NCI-H2029 (cell line): ENCODE results near the gene RABEP2.
A peak's percentile ranks its signal among the peaks of the same experiment; 100 is the strongest.
"Not testable (repeated sequence)": the region's sequence is repeated elsewhere in the genome, so short reads cannot be mapped to it uniquely, and the experiment has no call there.

Experiments
- DNase-seq: peaks from one replicate; lab custom pipeline; 2025; lab: John Stamatoyannopoulos, UW

Gene RABEP2, protein sequence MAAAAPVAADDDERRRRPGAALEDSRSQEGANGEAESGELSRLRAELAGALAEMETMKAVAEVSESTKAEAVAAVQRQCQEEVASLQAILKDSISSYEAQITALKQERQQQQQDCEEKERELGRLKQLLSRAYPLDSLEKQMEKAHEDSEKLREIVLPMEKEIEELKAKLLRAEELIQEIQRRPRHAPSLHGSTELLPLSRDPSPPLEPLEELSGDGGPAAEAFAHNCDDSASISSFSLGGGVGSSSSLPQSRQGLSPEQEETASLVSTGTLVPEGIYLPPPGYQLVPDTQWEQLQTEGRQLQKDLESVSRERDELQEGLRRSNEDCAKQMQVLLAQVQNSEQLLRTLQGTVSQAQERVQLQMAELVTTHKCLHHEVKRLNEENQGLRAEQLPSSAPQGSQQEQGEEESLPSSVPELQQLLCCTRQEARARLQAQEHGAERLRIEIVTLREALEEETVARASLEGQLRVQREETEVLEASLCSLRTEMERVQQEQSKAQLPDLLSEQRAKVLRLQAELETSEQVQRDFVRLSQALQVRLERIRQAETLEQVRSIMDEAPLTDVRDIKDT

DNA sequence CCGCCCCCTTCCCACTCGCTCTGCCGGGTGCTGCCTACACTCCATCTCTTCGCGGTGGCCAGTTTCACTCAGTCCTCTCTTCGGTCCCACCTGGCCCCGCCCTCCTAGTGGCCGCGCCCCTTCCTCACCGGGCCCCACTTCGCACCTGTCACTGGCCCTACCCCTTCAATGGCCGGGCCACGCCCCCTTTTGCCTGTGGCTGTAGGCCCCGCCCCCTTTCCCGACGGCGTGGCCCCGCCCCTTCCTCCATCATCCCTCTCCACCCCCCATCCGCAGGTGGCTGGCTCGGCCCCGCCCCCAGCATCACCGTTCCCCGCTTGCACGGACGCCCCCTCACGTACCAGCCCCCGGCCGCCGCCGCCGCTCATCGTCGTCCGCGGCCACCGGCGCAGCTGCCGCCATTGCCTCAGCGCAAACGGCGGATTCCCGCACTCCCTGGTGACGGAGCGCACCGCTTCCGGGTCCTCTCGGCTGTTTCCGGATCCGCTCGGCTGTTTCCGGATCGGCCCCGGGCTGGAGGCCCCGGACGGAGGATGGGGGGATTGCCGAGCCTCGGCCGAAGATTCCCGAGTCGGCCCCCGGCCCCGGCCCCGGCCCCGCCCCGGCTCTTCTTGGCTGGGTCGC is at the start of gene RABEP2:
Gene RABEP2 (minus strand): TSS at position 477 of the 624 bp plus-strand sequence. CDS start 75 bp downstream, at position 402.
- DNase-seq = peak; percentile 94

DNA sequence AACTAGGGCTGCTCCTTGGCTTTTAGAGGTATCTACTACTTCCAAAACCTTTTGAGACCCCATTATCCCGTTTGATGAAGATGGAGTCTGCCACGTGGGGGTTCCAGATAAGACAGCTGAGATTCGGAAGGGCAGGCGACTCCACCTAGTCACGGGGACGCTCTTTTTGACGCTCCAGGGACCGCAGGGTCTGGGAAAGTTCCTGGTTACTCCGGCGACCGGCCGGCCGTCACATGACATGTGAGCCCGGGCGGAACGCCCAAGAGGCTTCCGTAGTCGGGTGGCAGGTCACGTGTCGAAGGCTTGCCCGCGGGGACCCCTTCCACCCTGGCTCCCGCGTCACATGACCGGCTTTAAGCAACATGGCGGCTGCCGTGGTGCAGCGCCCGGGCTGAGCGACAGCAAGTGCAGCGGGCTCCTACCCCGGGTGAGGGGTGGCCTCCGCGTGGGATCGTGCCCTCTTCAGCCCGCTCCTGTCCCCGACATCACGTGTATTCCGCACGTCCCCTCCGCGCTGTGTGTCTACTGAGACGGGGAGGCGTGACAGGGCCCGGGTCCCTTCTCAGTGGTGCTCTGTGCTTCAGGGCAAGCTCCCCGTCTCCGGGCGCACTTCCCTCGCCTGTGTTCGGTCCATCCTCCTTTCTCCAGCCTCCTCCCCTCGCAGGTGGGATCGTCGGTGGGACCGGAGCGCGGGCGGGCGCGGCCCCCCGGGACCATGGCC is 49.6 kb upstream of the RABEP2 start, which contains the start of gene SPNS1:
Gene SPNS1 (plus strand): TSS at position 342 of the 721 bp plus-strand sequence. CDS start 374 bp downstream, at position 716.
- peak; percentile 91 for DNase-seq

DNA sequence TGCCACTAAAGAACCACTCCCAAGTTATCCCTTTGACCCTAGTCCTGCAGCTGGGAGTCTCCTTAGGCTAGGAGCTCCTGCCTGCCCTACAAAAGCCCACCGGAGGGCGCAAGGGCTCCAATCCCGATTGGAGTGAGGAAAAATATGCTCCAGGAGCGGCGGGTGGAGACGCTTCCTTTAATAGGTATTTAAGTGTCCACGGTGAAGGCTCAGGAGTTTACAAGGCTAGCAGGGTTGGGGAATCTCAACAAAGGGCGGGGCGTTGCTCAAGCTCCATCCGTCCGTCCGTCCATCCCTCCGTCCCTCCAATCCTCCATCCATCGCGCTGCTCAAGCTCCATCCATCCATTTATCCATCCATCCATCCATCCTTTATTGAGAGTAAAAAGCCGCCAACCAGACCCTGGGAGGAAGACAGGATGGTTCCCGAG is 49.0 kb upstream of the RABEP2 start:
- peak; percentile 12 for DNase-seq

DNA sequence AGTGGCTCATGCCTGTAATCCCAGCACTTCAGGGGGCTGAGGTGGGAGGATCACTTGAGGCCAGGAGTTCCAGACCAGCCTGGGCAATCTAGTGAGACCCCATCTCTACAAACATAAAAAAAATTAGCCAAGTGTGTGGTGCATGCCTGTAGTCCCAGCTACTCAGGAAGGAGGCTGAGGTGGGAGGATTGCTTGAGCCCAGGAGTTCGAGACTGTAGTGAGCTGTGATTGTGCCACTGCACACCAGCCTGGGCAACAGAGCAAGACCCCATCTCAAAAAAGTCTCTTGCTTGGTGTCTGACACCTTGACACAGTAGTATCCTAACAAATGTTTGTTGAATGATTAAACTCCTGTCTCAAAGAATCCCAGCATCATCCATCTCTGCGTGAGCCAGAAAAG is 44.7 kb upstream of the RABEP2 start:
- not testable (repeated sequence) for DNase-seq

DNA sequence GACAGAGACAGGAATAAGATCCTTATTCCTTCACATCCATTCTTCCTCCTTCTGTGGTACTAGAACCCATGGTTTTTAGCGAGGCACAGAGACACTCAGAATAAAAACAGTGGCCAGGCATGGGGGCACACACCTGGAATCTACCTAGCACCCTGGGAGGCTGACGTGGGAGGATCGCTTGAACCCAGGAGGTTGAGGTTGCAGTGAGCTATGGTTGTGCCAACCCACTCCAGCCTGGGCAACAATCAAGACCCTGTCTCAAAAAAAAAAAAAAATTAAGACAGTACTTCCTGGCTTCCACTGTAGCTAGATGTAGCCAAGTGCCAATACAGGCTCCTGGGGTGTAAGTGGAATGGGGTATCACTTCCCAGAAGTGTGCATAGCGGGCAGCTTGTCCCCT is 42.1 kb upstream of the RABEP2 start:
- DNase-seq = no peak

DNA sequence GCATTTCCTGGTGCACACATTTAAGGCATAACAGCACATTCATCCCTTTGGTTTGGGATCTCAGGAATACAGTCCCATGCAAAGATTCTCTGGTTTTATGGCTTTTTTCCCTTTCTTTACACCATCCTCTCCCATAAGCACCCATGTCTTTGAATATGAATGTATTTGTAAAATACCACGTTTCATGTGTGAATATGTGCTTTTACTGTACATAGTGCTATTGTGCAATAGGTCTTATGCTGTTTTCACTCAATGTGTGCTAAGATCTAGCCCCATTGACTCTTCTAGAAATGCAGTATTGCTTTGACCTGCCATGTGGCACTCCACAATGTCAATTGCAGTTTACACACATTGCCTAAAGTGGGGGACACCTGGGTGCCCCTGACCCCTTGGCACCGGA is 39.5 kb upstream of the RABEP2 start:
- no peak for DNase-seq

DNA sequence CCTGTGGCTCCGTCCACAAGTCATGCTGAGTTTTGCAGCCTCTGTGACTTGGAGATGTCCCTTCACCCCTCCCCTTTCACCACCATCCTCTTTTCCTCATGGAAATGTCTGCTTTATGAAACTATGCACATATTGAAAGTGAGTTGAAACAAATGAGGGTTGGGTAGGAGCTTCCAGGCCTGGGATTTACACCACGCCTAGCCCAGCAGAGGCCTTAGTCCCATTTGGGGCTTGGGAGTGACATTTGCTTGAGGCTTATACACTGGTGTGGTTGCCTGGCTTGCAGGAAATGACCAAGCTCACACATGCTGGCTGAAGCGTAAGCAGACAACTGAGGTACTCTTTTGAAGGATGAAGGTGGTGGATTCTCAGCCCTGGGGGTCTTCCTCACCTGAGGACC is 39.0 kb upstream of the RABEP2 start:
- no peak for DNase-seq

DNA sequence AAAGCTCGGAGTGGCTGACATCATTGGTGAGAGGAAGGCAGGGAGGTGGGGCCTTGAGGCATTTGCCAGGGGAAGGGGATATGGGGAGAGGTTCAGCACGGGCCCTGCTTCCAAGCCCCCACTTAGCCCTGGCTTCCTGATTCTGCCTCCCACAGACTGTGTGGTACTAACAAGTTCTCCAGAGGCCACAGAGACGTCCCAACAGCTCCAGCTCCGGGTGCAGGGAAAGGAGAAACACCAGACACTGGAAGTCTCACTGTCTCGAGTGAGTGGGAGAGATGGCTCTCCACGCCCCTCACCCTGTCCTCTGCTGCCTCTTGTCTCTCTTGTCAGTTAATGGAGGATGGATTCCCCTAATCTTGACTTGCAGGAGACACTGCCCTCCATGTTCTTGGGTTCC is 33.8 kb upstream of the RABEP2 start:
- no peak for DNase-seq

DNA sequence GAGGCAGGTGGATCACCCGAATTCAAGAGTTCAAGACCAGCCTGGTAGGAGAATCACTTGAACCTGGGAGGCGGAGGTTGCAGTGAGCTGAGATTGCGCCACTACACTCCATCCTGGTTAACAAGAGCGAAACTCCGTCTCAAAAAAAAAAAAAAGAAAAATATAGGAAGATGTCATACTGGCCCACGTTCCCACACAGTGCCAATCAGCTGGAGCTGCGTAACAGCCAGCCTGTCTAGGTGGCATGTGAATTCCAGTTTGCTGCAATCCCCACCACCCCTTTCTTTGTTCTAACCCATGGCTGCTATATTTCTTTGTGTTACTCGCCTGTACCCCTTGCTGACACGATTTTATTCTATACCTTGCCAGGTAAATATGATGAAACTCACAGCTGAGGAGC is 33.2 kb upstream of the RABEP2 start:
- no peak for DNase-seq

DNA sequence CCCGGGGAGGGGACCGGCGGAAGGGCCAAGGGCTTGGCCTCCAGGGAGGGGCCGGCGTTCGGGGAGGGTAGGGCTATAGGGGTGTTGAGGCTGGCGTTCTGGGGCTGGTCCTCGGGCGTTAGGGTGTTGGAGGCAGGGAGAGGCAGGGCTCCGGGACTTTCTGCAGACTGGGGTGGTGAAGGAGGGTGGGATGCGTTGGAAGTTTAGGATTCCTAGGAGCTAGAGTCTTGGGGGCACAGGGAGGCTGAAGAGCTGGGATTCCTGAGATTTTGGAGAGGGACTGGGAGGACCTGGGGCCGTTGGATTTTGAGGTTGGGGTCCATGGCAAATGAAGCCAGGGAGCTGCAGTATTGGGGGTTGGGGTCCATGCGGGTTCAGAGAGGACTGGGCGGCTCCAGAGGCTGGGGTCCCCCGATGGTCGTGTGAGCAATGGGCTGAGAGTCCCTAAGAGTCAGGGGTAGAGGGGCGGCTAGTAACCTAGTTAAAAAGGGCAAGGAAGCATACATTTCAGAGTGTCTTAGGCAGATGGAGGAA is 26.4 kb upstream of the RABEP2 start:
- no peak for DNase-seq

DNA sequence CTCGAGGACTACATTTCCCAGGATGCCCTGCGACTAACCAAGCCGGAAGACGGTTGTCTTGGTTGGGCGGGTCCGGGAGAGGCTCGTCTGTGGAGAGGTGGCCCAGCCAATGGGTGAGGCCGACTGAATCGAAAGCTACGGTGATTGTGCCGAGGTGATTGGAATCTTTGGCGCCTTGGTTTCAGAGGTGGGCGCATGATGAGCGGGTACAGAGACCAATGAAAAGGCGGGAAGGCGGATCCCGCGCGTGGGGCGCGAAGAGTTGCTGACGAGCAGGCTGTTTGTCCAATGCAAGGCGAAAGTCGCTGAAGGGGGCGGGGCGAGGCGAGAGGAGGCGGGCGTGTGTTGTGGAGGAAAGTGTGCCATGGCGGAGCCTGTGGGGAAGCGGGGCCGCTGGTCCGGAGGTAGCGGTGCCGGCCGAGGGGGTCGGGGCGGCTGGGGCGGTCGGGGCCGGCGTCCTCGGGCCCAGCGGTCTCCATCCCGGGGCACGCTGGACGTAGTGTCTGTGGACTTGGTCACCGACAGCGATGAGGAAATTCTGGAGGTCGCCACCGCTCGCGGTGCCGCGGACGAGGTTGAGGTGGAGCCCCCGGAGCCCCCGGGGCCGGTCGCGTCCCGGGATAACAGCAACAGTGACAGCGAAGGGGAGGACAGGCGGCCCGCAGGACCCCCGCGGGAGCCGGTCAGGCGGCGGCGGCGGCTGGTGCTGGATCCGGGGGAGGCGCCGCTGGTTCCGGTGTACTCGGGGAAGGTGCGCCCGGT is 25.8 kb upstream of the RABEP2 start, which contains the start of gene NFATC2IP:
Gene NFATC2IP (plus strand): TSS at position 290 of the 762 bp plus-strand sequence. CDS start 75 bp downstream, at position 365.
- peak; percentile 99 for DNase-seq

DNA sequence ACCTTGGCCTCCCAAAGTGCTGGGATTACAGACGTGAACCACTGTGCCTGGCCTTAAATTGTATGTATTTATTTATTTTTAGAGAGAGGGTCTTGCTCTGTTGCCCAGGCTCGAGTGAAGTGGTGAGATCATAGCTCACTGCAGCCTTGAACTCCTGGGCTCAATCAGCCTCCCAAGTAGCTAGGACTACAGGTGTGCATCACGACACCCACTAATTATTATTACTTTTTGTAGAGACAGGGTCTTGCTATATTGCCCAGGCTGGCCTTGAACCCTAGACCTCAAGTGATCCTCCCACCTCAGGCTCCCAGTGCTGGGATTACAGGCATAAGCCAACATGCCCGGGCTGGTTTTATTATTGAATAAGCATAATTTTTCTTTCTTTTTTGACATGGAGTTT is 21.6 kb upstream of the RABEP2 start:
- no peak for DNase-seq

DNA sequence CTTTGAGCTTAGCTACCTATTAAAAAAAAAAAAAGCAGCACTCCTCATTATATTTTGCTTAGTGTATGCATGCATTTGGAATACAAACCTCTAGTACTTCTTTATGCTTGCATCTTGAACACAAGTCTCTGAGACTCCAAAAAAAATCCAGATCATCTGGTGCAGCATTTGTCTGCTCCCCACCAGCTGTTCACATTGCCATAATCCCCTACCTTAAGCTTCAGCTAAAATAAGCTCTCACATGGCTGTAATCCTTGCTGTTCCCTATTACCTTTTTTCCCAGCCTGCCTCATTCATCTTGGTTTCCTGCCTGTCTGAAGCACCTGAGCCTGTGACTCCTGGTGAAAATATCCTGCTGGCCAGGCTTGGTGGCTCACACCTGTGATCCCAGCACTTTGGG is 18.2 kb upstream of the RABEP2 start:
- no peak for DNase-seq

DNA sequence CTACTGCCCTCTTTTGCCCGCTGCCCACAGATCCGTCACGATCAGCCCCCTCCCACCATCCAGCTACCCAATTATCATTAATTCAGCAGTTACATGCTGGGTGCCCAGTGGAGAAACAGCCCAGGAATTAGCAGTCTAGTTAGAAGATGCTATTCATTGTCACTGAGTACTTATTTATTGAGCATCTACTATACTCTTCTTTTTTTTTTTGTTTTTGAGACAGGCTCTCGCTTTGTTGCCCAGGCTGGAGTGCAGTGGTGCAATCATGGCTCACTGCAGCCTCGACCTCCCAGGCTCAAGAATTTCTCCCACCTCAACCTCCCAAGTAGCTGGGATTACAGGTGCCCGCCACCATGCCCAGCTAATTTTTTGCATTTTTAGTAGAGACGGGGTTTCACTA is 14.8 kb upstream of the RABEP2 start:
- DNase-seq = not testable (repeated sequence)

DNA sequence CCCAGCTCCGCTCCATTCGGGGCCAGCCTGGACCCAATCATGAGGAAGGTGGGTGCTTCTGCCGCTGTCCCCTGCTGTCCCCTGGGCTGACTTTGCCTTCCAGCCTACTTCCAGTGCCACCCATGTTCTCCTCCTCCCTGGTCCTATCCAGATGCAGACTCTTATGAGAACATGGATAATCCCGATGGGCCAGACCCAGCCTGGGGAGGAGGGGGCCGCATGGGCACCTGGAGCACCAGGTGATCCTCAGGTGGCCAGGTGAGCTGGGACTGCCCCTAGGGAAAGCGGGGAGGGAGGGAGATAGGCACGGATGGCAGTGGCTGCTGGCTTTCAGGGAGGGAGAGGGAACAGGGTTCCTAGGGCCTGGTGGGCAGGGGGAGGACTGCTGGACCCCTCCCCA is 13.7 kb upstream of the RABEP2 start:
- DNase-seq = no peak

DNA sequence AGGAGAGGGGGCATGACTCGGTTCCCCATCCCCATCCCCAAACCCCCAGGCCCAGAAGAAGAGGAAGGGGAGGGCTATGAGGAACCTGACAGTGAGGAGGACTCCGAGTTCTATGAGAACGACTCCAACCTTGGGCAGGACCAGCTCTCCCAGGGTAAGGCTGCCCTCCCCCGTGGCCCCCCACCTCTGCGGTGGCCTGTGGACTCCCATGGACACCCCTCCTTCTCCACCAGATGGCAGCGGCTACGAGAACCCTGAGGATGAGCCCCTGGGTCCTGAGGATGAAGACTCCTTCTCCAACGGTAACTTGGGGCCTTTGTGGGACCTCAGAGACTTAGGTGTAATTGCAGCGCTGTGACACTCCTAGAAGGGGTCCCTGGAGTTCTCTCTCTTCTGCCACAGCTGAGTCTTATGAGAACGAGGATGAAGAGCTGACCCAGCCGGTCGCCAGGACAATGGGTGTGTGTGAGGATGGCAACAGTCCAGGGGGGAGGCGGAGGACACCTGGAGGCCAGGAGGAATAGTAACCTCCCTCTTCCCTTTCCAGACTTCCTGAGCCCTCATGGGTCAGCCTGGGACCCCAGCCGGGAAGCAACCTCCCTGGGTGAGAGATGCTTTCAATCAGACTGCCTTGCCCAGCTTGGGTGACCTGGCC is 12.3 kb upstream of the RABEP2 start:
- DNase-seq = no peak

DNA sequence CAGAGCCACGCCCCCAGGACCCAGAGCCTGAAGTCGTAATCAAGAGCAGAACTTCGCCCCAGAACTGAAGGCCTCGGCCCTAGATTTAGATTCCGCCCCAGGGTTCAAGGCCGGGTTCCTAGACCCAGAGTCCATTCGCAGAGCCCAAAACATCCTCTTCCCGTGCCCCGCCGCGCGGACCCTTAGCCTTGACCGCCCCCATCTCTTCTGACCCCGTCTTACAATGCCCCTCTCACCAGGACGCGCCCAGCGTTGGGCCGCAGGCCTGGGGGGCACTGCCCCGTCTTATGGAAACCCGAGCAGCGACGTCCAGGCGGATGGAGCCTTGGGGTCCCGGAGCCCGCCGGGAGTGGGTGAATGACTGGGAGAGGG is 11.7 kb upstream of the RABEP2 start:
- DNase-seq = no peak

DNA sequence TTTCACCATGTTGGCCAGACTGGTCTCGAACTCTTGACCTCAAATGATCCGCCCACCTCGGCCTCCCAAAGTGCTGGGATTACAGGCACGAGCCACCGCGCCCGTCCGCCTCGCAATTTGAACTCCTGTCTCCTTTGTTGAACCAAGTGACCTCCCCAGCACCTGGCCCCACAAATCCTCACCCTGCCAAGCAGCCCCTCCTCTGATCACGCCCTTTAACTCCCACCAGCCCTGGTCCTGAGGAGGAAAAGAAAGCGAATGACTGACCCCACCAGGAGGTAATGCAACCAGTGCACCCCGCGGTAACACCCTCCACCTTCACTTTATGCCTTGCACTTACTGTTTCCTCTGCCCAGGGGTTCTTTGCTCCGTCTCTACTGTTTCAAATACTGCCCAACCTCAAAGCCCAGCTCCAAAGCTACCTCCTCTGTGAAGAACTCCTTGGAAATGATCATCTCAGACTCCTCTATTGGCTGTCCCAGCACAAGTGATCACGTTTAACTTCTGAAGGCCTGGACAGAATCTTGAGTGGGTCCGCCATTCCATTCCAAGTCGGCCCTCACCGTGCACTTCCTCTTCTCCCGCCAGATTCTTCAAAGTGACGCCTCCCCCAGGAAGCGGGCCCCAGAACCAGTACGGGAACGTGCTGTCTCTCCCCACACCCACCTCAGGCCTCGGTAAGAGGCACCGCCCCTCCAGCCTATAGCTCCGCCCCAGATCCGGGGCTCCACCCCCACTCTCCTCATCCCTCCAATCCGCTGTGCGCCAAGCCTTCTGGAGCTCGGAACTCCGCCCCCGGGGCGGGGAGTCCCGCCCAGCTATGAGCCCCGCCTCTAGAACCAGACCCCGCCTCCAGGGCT is 11.1 kb upstream of the RABEP2 start:
- DNase-seq = peak; percentile 79

DNA sequence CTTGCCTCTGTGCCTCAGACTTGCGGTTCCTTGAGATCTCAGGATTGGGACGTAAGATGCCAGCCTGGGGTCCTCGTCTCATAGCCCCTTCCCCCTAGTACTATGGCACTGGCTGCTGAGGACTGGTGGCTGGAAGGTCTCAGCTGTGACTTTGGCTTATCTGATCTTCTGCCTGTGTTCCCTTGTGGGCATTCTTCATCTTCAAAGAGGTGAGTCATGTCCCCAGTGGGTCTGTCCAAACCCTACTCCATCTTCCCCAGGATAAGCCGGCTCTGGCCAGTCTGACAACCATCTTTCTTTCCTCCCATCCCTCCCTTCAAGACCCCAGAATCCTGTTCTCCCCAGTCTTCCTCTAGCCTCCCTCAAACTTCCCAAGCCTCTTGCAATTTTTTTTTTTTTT is 10.3 kb upstream of the RABEP2 start:
- DNase-seq = no peak

DNA sequence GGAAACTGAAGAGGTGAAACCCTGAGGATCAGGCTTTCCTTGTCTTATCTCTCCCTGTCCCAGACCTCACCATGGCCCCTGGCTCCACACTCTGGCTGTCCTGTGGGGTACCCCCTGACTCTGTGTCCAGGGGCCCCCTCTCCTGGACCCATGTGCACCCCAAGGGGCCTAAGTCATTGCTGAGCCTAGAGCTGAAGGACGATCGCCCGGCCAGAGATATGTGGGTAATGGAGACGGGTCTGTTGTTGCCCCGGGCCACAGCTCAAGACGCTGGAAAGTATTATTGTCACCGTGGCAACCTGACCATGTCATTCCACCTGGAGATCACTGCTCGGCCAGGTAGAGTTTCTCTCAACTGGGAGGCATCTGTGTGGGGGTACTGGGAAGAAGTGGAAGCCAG is 8.1 kb upstream of the RABEP2 start:
- DNase-seq = no peak
